ENCODE measurements around the gene UGT1A5.

DNA sequence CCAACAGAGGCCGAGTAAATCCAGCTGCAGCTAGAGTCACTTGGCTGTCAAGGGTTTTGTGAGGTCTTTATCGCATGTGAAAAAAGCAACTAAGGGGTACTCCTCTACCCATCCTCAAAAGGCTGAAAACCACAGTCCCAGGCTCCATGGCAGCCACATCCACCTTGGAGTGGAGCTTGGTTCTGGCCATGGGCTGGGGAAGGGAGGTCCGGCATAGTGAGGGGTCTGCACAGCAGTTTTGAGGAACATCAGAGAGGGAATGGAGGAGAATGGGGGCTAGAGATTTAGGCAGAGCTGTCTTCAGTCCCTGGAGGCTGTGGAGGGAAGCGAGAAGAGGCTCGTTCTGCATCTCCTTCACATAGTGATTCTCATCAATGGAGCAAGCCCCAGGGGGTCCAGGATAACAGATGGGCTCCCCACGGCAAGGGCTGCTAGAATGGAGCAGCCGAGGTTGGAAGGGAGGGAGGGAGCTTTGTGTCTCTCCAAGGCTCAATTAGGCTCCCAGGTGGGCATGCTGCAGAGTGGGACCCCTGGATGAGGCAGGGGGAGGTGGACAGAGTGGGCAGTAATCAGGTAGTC lies 86.5 kb downstream of the UGT1A5 start:
- TF ChIP-seq, protein P1, sequence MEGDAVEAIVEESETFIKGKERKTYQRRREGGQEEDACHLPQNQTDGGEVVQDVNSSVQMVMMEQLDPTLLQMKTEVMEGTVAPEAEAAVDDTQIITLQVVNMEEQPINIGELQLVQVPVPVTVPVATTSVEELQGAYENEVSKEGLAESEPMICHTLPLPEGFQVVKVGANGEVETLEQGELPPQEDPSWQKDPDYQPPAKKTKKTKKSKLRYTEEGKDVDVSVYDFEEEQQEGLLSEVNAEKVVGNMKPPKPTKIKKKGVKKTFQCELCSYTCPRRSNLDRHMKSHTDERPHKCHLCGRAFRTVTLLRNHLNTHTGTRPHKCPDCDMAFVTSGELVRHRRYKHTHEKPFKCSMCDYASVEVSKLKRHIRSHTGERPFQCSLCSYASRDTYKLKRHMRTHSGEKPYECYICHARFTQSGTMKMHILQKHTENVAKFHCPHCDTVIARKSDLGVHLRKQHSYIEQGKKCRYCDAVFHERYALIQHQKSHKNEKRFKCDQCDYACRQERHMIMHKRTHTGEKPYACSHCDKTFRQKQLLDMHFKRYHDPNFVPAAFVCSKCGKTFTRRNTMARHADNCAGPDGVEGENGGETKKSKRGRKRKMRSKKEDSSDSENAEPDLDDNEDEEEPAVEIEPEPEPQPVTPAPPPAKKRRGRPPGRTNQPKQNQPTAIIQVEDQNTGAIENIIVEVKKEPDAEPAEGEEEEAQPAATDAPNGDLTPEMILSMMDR (optimal IDR thresholded peaks at IDR 0.05 in 1 of 3, IDR thresholded peaks at IDR 0.05 in 1 of 3, conservative IDR thresholded peaks at IDR 0.05 in 1 of 3; ENCODE audit: extremely low read depth in 1 of 3, insufficient read depth in 2 of 3, low read length in 3 of 3): no peak
- TF ChIP-seq EZH2 (IDR thresholded peaks at IDR 0.05; ENCODE audit: low read length): no peak

All from keratinocyte (primary cell).